ENCODE results near the gene CYRIA.
A peak's percentile ranks its signal among the peaks of the same experiment; 100 is the strongest.

CYRIA gene

DNA sequence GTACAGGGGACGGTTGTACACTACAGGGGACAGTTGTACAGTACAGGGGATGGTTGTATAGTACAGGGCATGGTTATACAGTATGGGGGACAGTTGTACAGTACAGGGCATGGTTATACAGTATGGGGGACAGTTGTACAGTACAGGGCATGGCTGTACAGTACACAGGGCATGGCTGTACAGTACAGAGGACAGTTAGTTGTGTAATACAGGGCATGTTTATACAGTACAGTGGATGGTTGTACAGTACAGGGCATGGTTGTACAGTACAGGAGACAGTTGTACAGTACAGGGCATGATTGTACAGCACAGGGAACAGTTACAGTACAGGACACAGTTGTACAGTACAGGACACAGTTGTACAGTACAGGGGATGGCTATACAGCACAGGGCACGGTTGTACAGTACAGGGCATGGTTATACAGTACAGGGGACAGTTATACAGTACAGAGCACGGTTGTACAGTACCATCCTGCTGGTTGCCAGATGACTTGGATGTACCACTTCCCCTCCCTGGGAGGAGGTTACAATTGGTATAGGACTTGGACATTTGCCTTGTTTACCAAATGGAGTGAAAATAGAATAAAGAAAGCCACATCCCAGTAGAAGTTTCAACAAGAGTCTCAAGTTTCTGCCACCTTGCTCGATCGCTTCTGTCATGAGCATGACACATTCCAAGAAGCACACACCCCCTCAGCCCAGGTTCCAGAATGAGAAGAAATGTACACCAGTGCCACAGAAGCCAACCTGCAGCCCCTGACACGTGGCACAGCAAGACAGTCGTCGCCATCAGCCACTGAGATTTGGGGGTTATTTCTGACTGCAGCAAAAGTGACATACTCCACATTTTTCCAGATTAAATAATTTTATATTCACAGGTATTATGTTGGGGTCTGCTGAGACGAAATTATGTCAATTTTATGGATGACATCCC is 16.0 kb downstream of the CYRIA start:
- no peak for DNase-seq

DNA sequence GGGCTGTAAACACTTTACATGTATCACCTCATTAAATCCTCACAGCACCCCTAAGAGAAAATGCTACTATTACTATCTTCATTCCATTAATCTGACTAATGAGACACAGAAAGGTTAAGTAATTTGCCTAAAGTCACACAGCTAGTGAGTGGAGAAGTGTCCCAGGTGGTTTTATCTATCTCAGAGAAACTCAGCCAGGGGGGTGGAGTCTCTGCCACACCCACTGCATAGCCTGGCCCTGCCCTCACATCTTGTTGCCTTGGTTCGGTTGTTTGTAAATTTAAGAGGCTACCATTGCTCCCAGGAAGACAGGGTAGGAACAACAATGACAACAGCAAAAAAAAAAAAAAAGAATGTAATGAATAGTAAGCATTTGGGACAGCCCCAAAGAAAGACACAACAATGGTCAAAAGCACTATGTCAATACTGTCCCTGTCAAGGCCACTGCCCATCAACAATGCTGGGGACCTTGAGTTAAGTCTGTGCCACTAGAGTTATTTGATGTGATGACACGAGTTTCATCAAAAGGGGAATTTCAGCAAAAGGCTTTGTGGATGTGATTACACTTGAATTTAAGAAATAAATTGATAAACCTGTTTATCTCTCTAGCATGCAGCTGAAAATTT is 17.5 kb downstream of the CYRIA start:
- no peak for DNase-seq

DNA sequence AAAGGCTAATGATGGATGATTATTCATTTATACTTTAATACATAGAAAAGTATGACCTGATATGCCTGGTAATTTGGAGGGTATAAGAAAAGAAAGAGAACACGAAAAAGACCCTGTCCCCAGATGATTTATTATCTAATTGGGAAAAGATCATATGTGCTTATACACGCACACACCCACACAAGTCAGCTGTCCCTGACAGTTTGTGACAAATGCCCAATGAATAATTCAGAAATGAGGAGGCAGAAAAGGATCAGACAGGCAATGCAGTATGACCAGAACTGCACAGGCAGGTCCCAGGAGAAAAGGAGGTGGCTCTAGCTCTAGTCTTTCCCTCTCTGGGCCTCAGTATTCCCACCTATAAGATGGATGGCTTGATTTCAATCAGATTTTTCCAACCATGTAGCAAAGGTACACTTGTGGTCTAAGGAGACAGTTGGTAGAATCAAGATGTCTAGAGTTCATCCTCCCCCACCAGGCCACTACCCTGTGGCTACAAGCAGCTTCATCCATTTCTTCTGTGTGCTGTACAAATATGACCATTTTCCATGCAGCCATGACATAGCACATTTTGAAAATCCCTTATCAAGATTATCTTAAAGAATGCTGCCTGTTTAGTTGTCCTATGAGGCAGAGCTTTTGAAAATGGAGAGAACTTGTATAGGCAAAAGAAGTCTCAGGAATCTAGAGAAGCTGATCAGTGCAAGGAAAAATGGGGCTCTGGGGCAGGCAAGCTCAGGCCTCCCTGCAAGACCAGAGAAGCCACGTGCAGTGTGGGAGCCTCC is 19.7 kb downstream of the CYRIA start:
- no peak for DNase-seq

DNA sequence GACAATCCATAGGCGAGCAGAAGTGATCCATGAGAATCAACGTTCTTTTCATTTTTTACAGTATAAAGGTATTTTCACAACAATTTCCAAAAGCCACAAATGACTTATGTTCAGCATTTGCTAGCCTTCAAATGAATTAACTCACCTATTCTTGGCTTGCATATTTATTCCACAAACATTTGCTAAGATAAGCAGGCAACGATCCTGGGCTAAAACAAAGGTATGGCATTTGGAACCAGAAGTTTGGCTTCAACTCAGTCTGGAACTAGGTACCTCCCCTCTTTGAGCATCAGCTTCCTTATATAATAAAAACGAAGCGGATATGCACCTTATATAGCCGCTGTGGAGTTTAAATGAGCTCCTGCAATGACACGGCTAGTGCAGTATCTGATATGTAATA is 20.5 kb downstream of the CYRIA start:
- no peak for DNase-seq

- peak; percentile 24 for DNase-seq
Measured at GRCh38 chr2:16644221-16644925, 21.3 kb downstream of the CYRIA start.

GRCh38 chr2:16643099-16643498 is 22.5 kb downstream of the CYRIA start:
- DNase-seq: no peak

DNA sequence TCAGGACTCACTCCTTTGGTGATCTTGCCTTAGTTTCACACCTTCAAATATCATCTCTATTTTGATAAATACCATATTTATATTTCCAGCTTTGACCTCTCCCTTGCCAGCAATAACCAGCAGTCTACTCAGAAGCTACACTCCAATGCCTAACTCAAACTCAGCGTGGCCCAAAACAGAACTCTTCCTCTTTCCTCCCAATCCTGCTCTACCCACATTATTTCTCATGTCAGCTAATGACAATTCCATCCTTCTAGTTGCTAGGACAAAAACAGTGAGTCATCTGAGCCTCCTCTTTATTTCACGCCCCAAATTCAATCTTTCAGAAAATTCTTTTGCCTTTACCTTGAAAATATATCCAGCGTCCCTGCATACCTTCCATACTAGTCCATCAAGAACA is 23.5 kb downstream of the CYRIA start:
- DNase-seq: no peak

DNA sequence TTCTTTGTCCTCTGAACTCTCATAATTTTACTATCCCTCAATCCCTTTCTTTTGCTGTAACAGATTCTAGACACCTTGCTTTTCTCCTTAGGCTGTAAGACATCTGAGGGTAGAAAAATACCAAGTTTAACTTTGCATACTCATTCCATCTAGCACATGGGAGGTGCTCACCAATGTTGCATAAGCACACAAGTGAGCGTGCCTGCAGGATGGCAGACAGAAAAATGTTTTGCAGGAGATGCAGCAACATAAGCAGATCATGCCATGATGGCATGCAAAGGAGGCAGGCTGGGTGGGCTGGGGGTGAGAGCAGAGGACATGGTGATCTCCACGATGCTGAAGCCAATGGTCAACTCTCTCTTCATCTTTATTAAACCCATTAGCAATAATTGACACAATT is 24.1 kb downstream of the CYRIA start:
- DNase-seq: no peak

DNA sequence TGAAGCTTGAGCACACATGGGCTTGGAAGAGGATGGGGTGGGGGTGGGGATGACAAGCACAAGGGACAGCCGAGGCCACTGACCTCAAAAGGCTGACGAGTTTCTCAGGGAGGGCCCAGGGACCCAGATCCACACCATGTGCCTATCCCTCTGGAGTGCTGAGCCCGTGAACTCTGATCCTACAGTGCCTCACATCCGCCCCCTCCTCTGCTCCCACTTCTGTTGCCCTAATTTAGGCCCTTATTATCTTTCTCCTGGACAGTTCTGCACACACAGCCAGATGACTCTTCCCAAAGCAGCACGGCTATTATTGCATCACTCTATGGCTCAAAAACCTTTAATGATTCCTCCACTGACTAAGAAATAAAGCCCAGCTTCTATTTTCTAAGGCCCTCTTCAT is 24.8 kb downstream of the CYRIA start:
- DNase-seq: peak; percentile 22

DNA sequence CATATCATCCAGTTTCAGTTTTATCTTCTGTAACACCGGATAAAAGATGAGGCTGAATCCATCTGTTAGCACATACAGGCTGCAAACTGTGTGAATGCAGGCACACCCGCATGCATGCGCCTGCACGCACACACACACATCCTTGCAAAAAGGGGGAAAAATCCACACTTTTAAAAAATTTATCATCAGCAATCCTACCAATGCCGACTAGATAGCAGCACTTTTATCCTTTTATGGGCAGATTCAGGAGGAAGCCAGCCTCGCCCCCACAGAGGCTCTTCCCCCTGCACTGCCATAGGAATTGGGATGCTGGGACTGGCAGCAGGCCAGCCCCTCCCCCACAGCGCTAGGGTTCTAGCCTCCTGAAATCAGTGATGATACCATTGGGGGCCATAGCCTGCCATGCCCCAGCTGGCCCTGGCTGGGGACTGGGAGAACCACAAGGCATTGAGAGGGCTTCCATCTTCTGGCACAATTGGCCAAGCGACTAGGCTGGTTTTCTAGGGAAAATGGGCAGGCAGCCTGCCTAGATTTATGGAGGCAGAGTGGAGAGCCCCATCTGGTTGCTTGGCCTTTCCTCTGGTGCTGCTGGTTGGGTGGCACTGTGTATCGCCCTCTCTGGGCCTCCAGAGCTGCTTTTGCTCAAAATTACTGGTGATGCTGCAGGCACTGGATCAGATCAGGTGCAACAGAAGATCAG is 25.5 kb downstream of the CYRIA start:
- peak; percentile 16 for DNase-seq

GRCh38 chr2:16639431-16639830 is 26.2 kb downstream of the CYRIA start:
- no peak for DNase-seq

DNA sequence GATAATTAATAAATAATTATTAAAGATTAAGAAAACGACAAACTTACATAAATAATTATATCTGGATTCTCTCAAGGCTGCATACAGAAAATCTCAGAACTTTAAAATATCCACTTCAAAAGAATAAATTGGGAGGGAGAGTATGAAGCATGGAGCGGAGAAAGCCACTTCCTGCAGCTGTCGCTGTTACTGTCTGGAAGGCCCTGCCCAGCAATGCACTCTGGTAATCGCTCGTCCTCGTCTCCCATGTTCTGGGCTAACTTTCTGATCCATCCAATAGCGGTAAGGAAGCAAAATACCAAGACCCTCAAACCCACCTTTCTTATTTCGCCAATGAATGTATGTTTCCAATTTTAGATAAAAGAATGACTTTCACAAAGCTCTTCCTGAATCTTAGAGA is 26.7 kb downstream of the CYRIA start:
- DNase-seq: no peak

DNA sequence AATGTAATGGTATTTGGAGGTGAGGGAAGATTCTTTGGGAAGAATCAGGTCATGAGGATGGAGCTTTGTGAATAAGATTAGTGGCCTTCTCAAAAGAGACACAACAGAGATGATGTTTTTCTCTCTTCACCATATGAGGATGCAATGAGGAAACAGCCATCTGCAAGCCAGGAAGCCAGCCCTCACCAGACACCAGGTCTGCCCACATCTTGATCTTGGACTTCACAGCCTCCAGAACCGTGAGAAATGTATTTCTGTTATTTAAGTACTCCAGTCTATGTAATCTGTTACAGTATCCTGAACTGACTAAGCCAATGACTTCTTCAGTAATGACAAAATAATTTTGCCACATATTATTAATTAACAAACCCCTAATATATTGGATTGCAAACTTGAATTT is 28.3 kb downstream of the CYRIA start:
- no peak for DNase-seq

DNA sequence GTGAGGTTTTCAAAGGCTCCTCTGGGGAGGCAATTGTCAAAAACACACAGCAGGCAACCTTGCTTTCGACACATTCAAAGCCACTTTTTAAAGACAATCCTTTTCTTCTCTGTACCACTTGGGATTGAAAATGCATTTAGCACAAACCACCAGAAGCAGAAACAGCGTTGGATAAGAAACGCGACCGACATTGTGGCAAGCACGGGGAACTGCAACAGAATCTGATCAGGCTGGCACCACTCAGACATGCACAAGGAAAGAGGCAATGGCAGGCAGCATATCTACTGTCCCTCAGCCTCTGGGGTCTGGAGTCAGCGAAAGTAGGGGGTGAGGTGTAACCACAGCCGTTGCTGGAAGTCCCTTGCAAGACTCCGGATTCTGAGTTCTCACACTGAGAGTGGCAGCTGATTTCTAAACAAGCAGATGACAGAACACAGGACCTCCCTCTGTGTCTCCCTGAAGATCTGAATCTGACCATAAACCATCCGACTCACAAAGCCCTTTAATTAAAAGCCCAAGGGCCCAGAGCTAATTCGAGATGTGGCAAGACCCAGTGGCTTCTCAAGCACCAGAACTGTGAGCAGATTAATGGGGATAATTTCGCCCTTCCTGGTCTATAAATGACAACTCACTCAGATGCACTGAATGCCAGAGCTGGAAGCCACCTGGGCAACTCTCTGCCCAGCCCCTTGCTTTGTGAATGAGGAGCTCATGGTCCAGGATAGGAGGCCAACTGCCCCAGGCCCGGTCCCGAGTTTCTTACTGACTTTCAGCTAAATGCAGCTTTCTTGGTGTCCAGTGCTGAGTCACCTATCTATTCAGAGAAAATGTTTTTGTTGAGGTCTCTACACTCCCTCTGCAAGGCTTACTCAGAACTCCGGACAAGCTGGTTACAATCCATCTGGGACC is 29.6 kb downstream of the CYRIA start:
- DNase-seq: peak; percentile 23

DNA sequence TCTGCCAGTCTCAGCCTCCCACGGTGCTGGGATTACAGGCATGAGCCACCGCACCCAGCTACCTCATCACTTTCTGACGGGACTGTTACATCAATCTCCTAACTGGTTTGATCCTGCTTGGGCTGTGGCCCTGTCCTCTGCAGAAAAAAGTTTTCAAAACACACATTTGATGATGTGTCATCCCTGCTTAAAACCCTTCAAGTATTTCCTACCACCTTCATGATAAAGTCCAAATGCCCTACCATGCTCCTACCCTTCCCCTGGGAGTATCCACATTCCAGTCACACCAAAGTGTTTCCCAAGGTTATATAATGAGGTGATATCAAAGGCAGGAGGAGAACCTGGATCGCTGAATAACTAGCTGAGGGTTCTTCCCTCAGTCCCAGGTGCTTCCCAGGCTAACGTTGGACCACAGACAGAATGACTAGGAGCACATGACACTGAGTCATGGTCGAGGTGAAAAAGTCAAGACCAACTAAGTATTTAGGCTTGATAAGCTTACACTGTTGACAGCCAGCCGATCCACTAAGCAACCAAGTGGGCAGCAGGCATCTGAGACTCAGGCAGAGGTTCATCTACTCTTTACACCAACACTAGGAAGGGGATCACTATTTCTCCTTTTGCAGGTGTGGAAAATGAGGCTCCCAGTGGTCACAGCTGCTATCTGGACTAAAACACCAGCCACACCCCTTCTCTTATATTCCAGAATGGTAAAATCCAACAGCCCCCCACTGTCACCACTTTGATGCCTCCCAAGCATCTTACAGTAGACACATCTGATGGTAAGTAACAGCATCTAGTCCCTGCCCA is 31.8 kb downstream of the CYRIA start:
- DNase-seq: no peak

DNA sequence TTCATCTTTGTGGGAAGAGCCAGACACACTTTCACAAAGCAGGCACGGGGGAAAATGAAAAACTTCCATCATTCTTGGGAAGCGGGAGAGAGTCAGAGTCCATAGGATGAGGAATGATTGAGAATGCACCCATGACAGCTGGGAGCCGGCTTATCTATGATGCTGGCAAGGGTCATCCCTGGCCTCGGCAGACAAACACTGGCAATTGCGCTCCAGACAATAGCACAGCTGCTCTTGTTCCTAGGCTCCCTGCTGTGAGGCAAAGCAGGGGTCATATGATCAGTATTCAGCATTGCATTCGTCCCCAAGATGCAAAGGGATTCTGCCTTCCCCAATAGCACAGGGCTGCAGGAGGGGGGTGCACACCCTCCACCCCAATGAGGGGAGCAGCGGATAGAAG is 33.0 kb downstream of the CYRIA start:
- DNase-seq: no peak

DNA sequence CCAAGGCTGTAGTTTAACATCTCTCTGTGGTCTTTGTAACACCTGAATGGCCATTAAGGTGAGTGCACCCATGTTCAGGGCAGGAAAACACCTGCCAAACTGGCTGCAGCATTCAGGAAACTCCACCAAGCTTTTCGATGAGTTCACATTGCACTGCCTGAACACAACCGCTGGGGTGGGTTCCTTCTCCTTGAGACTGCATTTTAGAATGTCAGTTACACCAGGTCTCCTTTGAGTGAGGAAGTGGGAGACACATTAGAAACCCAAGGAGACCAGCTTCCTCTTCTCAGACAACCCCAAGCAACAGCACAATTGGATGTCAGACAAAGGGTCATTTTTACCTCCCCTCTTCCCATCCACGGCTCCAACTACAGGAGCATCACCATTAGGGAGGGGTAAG is 35.2 kb downstream of the CYRIA start:
- DNase-seq: no peak

- DNase-seq: no peak
Measured at GRCh38 chr2:16629770-16630169, 35.9 kb downstream of the CYRIA start.

DNA sequence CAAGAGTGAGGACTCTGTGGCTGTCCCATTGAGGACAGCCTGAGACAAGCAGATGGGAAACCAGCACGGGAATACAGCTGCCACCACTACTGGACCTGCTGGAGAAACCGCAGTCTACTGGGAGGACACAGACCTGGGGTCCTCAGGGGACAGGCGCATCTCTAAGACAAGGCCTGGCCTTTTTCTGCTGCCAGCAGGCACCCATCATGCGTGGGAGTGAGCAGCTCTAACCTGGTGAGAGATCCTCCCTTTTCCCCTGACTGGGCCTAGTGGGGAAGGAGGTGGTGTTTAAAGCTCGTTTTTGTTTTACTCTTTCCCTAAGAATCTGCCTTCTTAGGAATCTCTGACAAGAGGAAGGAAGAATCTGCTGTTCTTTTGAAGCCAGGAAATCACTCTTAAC is 36.6 kb downstream of the CYRIA start:
- DNase-seq: no peak

GRCh38 chr2:16628314-16628713 is 37.3 kb downstream of the CYRIA start:
- DNase-seq: no peak
